Testis (tissue), 2 donors: Measurements from ENCODE around the gene ITGA4.

Experiments used
- CTCF ChIP-seq, 3 experiments: fragments of 450-650 bp in 2 of 3; fragments of 200-600 bp in 1 of 3; sonication (generic) in 1 of 3; IDR thresholded peaks; one replicate each; pipeline ENCODE4 v1.5.1; 2016 to 2019; ENCODE audit warnings: antibody characterized with exemption in 3 of 3, mild to moderate bottlenecking in 2 of 3, moderate library complexity in 1 of 3
- POLR2A ChIP-seq: fragments of 450-650 bp; IDR thresholded peaks from one replicate; pipeline ENCODE4 v1.6.1; 2017; ENCODE audit warnings: antibody characterized with exemption, mild to moderate bottlenecking, moderate library complexity

GRCh38 chr2:181500201-181500600, 43.0 kb downstream of the ITGA4 start:
- TF ChIP-seq CTCF (IDR thresholded peaks at IDR 0.05) (no peak), POLR2A (no peak)
